Kasumi-1 (cell line): ENCODE measurements around the gene CKAP4.

Experiments
- DNase-seq, 2 experiments: peaks; one replicate each; lab custom pipeline; 2025; lab: John Stamatoyannopoulos, UW

Gene CKAP4

DNA sequence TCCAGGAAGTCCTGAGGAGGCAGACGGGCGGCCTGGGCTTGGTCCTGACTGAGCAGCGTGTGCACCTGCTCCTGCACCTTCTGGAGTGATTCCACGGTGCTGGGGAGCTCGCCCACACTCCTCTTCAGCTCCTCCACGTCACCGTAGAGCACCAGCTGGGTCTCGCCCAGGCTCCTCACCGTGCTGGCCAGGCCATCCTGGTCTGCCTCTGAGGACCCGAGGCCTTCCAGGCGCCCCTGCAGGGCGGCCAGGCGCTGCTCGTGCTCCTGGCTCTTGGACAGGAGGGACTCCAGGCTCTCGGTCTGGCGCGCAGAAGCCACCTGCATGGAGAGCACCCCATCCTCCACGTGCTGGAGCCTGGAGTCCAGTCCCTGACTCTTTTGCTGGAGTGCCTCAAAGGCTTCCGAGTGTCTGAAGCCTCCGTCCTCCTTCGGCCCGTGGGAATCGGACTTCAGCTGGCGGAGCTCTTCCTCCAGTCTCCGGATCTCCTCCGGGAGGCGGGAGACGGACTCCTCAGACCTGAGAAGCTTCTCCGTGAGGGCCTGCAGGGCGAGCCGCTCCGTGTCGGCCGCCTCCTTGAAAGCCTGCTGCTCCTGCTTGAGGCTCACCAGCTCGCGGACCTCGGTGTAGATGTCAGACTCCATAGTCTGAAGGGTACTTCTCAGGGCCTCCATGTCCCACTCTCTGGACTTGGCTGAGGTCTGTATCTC, 8.4 kb downstream of the CKAP4 start:
- no peak for DNase-seq

DNA sequence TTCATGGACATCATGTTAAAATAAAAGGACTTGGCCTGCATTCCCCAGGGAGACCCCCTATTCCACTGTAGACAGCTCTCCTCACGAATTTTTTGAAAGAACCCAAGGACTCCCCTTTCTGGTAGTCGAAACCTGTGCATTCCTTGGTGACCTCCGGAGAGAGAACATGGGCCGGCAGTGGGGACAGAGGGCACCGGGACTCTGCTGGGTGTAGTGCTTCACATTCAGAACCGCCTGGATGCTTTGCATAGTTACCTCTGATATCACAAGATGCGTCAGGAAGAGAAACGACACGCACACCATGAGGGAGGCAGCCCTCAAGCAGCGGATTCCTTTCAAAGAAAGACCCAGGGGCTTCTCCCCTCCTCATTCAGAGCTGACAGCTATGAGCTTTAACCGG, 9.7 kb downstream of the CKAP4 start:
- DNase-seq, result no peak

DNA sequence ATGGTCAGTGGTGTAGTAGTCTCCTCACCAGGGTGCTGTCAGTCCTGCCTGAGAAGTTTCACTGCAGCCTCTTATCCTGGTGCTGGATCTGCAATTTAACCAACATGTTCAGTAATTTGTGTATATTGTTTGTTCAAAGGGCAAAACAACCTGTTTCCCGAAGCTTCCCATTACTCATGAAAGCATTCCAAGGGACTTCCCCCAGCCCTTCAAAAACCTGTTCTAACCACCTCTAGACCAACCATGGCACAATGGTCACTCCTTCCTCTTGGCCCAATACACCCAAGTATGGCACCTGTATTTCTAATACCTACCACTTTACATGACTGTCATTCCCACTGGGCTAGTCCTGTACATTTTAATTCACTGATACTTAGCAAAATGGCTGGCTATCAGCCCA, 12.1 kb downstream of the CKAP4 start:
- no peak for DNase-seq

- DNase-seq, result no peak
Measured at GRCh38 chr12:106234449-106234848, 13.4 kb downstream of the CKAP4 start.

DNA sequence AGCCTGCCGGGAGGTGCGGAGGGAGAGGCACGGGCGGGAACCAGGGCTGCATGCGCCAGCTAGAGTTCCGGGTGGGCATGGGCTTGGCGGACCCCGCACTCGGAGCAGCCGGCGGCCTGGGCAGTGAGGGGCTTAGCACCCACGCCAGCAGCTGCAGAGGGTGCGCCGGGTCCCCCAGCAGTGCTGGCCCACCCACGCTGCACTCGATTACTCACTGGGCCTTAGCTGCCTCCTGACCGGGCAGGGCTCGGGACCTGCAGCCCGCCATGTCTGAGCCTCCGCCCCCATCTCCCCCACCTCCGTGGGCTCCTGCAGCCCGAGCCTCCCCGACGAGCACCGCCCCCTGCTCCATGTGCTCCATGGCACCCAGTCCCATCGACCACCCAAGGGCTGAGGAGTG, 14.8 kb downstream of the CKAP4 start:
- no peak for DNase-seq

DNA sequence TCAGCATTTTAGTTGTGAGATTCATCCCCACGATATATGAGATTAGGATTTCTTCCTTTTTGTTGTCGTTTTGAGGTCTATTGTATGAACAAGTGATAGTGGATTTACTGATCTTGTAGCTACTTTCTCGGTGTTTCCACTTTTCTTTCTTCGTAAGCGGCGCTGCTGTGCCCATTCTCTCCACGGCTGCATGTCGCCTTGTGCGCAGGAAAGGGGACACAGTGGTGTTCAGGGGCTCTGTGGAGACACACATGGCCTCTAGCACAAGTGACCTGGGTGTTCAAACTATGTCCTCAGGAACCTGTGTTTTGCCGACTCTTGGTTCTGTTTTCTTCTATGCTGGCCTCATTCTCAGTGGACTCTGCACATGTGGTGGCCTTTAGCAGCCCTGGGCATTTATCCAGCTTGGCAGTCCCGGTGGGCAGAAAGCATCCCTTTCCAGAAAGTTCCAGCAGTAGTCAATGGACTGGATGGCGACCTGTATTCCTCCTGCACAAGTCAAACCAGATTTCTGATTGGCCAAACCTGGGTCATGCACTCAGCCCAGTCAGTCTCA, 18.7 kb downstream of the CKAP4 start:
- no peak for DNase-seq

DNA sequence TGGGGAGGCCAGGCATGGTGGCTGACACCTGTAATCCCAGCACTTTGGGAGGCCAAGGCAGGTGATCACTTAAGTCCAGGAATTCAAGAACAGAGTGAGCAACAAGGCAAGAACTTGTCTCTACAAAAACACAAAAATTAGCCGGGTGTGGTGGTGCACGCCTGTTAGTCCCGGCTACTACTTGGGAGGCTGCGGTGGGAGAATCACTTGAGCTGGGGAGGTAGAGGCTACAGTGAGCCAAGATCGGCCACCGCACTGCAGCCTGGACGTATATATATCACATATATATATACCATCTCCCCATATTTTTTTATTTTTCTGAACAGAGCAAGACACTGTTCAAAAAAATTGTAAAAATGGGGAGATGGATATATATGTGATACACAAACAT, 19.5 kb downstream of the CKAP4 start:
- no peak for DNase-seq

DNA sequence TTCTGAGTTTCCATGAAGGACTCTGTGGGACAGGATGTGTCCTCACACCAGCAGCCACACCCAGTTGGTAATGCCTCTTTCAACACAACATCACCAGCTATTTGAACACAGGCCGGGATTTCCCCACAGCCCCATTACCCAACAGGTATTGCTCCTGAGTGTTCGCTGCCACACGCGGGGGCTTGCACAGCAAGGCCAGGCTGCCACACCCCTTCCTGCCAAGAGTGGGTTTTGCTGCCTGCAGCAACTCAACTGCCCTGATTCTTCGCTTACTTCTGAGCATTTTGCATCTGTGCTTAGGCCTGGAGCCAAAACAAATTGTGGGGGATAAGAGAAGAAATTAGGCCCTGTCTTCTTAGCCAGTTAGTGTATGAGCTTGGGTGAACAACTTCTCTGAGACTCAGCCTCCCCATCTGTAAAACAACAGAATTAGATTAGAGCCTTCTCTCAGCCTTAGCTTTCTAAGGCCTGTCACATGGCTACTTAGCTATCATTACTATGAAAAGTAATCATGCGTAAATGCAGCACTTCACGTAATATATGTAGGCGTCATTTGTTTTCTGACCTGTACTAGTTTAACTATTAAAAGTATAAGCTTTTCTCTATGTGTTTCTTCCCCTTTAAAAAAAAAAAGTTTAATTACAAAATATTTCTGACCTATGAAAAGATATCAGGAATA, 20.0 kb downstream of the CKAP4 start:
- DNase-seq, result no peak

DNA sequence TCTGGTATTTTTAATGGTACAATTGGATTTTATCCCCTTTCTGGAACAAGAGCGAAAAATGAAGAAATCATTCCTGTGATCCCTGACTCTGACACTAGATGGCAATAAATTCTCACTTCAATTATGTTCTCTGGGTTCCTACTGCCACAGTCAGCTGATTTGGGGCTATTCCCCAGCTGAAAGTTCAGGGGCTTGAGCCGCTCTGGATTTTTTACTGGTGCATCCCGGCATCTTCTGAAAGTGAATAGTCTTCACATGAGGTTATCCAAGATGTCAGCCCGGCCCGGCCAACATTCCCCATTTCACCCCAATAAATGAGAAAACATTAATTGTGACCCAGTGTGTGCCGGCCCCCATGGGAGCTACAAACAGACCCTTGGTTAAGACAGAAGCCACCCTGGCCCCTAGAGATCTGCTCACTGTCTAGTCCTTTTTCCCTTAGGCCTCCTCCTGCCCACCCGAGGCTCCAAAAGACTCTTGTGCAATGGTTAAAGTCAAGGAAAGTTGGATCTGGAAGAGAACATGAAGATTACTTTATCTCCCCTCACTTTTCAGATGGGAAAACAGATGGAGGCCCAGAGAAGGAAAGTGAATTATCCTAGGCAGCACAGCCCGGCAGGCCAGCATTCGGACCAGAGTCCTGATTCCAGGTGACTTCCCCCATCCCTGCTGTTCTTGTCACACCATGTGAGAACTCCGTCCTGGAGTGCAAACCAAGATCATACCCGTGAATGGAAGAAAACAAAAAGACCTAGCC, 20.8 kb downstream of the CKAP4 start:
- DNase-seq, result peak; percentile 66 to 82

DNA sequence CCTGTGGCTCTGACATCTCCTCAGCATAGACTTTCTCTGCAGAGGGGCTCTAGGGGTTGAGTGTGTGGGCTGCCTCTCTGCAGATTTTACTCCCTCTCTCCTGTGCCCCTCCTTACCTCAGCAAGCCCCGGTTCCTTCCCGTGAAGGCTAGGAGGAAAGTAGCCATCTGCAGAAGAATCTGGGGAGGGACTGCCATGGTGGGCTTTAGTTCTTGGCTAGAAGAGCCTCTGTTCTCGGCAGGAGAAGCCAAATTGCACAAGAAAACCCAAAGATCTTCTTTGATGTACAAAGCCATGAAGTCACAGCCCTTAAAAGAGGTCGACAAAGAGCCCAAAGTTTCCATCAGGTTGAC, 23.5 kb downstream of the CKAP4 start:
- no peak for DNase-seq

GRCh38 chr12:106223485-106224354, 24.1 kb downstream of the CKAP4 start:
- DNase-seq, result peak; percentile 67 to 69

DNA sequence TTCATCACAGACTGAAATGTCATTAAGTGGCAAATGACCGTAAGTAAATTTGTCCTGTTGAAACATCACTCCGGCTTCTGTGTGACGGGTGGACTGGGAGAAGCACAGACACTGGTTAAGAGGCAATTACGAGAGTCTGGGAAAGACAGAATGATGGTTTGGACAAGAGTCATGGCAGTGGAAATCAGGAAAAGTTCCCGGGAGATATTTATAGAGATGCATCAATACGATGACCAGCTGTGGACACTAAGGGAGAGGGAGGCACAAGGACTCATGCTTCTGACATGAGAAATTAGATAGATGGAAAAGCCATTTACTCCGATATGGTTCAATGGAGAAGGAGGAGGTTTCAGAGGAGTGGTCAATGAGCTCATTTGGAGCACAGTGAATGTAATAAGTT, 27.3 kb downstream of the CKAP4 start:
- no peak for DNase-seq

DNA sequence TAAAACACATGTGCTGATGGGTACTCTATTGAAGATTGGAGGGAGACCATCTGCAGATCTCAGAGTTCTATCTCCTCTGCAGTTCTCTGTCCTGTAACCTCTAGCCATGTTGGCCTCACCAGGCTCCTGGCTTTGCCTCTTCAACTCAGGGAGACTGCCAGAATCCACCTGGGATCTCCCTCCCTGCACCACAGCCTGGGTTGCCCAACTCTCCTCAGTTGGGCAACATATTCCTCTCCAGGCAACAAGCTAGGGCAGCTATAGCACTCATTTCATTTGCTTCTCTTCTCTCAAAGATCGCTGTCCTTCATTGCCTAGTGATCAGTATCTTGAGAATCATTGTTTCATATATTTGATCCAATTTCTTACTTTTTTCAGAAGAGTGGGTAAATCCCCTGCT, 28.8 kb downstream of the CKAP4 start:
- DNase-seq, result no peak

- no peak for DNase-seq
Measured at GRCh38 chr12:106217706-106218105, 30.1 kb downstream of the CKAP4 start.

- no peak for DNase-seq
Measured at GRCh38 chr12:106214571-106214970, 33.2 kb downstream of the CKAP4 start.

DNA sequence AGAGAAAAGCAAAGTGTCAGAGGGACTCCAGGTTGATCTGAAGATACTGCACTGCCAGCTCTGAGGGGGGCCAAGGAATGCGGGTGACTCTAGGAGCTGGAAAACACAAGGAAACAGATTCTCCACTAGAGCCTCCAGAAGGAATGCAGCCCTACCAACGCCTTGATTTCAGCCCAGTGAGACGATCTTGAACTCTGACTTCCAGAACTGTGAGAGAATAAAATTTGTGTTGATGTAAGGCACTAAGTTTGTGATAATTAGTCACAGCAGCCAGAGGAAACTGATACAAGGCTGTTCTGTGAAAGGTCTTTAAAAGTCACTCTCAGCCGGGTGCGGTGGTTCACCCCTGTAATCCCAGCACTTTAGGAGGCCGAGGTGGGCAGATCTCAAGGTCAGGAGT, 34.2 kb downstream of the CKAP4 start:
- no peak for DNase-seq

DNA sequence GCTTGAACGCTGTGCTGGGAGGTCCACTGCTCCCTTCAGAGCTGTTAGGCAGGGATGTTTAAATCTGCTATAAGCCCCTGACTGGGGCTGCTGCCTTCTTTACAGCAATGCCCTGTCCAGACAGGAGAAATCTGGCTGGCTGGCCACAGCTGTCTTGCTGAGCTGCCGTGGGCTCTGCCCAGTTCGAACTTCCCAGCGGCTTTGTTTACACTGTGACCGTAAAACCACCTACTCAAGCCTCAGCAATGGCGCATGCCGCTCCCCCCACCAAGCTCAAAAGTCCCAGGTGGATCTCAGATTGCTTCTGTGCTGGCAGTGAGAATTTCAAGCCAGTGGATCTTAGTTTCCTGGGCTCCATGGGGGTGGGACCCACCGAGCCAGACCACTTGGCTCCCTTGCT, 35.8 kb downstream of the CKAP4 start:
- DNase-seq, result no peak

DNA sequence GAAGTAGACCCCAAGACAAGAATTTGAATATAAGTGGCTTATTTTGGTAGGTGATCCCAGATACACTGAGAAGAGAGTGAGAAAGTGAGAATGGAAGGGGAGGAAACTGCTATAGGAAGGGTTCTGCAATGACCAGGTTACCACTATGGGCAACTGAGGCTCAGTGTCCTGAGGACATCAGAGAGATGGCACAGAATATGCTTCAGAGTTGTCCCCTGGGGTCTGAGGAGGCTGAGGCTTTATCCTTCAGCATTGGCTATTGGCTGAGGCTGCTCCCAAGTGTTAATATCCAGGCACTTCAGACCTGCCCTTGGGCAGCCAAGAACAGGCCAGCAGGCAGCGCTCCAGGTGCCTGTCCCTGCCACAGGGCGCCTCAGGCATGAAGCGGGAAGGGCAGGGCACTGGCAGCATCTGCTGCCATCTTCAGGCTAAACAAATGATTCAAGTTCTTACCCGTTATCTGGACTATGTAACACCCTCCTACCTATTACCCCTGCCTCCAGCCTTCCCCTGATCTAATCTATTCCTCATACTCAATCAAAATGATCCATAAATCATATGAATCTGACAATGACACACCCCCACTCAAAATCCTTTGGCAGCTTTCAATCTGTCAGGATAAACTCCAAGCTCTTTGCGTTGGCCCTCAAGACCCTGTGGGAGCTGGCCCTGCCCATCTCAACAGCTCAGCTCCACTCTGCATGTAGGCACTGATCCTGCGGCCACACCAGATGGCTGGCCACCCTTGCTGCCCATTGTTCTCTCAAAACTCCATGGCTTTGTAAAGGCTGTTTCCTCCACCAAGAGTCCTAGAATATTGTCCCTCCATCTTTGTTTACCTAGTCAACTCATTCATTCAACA, 42.4 kb downstream of the CKAP4 start:
- DNase-seq, result no peak

DNA sequence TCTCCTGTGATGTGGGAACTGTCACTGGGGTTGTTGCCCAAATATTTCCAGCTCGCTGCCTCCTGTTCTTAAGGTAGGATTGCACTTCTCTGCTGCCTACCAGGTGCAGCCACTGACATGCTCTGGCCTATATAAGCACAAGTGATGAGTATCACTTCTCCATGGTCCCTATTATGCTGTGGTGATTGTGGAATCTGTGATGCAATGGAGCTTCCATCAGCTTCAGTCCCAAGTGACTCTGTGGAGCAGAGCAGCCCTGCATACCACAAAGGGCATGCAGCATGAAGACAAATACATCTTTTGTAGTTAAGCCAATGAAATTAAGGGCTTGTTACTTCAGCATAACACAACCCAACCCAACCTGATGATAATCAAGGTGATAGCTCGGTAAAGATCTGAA, 43.5 kb downstream of the CKAP4 start:
- DNase-seq, result no peak

DNA sequence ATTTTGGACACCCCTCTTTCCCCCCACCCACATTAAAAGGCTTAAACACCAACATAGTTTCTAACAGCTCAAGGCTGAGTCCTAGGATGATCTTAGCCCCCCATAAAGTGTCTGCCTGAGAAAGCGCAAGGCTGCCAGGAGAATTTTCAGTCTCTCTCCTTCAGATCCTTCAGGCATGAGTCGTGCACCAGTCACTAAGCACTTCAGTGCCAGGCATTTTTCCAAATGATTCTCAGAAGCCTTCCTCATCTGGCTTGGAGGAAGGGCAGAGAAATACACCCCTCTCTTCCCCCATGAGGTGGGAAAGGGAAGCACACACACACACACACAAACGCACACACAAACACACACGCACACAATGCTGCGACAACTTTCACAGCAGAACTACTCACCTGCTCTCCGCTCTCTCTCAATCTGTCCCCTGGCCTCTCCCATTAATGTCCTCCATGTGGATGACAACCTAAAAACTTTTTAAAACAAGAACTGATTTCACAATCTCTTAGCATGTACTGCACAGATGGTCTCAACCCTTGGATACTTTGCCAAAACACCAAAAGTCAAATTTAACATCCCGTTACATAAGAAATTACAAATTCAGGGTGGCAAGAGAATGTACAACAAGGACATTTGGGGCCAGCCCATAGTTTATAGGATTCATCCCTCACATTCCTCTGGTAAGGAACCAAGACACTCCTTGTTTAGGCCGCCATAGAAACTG, 49.8 kb downstream of the CKAP4 start:
- no peak for DNase-seq
